OCI-M2 (cell line): ENCODE measurements around the gene EHBP1L1.

Experiments used
- DNase-seq: peaks from one replicate; lab custom pipeline; 2025; ENCODE audit not compliant: unreplicated experiment; lab: John Stamatoyannopoulos, UW

Gene EHBP1L1

DNA sequence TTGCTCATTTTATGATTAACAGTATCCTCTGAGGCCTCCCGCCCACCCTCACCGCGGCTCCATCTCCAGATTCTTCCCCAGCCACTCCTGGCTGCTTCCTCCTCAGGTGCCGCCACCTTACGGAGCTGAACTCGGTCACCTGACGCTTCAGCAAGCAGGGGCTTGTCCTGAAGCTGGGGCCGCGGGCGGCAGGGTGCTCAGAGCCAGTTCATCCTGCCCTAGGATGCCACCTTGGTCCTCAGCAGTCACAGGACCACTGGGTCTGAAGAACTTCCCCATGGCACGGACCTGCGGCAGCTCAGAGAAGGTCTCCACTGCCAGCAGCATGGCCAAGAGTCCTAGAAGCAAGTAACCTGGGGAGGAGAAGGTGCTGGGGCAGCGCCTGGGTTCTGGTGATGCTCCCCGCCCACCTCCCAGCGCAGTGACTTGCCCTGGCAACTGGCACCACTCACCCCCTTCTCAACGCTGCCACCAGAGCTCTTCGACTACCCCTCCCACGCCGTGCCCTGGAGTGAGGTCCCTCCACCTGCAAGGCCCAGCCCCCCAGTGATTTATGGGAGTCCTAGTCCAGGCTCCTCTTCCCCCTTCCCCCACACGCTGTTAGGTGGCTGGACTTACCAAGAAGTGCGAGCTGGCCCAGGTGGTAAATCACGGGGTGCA is 17.1 kb downstream of the EHBP1L1 start:
- DNase-seq: no peak

GRCh38 chr11:65593518-65594414 is 17.9 kb downstream of the EHBP1L1 start:
- no peak for DNase-seq

DNA sequence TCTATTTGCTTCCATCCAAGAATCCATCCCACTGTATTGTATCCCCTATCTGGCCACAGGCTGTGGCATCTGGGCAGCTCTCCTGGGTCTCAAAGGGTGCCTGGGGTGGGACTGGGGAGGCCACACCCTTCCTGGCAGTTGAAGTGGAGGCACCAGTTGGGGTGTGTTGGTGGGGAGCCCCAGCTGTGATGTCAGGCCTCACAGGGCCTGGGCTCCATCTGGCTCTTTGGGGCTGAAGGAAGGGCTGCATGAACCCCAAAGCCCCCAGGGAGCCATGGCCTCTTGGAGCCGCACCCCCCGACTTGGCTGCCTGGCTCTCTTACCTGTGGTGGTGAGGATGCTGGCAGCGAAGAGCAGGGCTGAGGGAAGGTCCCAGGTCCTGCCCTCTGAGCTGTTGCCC is 19.3 kb downstream of the EHBP1L1 start:
- DNase-seq: no peak

DNA sequence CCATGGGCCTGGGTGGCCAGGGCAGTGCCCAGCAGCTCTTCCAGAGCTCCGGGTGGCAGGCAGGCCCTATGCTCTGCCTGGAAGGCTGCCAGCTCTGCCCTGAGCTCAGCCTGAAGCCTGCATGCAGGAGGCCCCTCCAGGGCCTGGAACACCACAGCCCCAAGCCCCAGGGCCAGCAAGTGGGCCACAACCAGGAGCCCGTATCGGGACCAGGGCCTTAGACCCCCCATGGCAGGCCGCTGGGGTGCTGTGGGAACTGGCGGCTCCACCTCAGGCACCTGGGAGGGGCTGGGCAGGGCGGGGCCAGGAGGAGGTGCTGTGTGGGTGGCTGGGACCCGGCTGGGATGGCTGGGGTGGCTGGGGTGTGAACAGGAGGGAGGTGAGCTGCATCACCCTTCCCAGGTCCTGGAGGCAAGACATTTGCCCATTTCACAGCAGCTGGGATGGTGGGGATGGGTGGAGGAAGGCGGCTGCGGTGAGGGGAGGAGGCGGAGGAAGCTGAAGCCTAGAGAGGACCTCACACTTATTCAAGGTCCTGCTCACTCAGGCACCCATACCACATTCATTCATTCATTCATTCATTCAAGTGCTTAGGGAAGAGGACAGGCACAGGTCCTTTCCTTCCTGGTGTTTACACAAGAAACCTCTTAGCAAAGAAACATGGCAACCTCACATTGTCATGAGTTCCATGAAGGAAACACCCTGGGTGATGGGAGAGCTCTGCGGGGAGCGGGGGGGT is 19.9 kb downstream of the EHBP1L1 start, which contains the start of gene KCNK7:
TSS of gene KCNK7 (minus strand) at position 258 of the 739 bp plus-strand sequence. CDS start at position 230, 28 bp downstream.
- DNase-seq: no peak

DNA sequence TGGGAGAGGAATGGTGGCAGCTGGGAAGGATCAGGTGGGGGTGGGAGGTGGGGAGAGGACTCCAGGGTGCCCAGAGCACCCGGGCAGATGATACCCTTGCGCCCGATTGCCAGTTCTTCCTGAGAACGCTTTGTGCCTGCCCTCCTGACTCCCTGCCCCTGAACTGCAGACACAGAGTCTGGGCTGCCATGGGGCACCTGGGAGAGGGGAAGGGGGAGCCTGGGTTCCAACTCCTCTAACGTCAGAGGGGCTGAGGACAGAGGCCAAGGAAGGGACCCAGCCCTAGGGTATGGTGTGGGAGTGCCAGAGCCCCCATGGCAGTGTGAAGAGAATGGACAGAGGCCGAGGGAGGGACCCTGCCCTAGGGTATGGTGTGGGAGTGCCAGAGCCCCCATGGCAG is 20.7 kb downstream of the EHBP1L1 start:
- DNase-seq: no peak

- no peak for DNase-seq
These were observed 22.4 kb downstream of the EHBP1L1 start for GRCh38 chr11:65598258-65598699.

- no peak for DNase-seq
These were observed 23.5 kb downstream of the EHBP1L1 start for GRCh38 chr11:65599216-65599954.

DNA sequence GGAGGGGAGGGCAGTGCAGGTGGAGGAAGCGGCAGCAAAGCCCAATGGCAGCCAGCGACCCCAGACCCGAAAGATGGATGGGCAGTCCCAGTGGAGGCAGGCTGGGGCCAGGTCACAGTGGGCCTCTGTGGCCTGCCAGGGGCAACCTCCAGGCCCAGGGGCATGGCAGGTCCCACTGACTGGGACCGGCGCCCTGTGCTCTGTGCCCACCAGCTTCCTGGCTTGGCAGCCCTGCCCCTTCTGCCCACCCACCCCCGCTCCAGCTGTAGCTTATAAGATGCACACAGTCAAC is 24.0 kb downstream of the EHBP1L1 start:
- no peak for DNase-seq

- no peak for DNase-seq
These were observed 28.4 kb downstream of the EHBP1L1 start for GRCh38 chr11:65604258-65604657.

GRCh38 chr11:65606876-65607613 is 31.2 kb downstream of the EHBP1L1 start:
- no peak for DNase-seq

GRCh38 chr11:65607614-65608426 is 32.0 kb downstream of the EHBP1L1 start:
- DNase-seq: no peak

DNA sequence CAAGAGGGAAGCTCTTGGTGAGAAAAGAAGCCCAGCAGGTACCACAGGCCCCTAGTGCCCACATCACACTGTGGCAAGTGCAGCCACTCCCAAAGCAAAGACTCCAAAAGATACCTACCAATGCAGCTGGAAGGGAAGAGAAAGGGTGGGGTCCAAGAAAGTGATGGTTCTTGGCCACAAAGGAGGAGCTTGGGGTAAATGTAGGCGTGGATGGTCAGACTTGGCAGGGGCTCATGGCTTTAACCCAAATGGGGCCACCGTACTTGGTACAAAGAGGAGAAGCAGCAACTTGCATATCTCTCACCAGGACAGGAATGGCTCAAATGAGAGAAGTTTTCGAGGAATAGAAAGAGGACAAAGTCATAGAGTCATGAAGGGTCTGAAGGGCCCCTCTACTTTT is 33.4 kb downstream of the EHBP1L1 start:
- DNase-seq: no peak

DNA sequence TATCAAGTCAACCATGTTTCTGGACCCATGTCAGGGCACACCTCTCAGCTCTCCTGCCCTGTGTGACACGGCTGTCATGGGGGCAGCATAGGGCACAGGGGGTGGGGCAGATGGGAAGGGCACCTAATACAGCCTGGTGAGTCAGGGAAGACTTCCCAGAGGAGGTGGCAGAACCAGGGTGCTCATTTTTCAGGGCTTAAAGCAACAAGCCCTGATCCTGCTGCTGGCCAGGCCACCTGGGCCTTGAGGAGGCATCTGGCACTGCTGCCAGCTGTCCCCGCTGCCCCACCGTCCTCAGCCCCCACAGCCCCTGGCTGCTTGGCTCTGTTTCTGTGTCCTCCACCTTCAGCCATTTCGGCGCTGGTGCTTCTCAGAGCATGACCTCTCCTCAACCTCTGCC is 33.8 kb downstream of the EHBP1L1 start:
- no peak for DNase-seq

- DNase-seq: no peak
These were observed 34.6 kb downstream of the EHBP1L1 start for GRCh38 chr11:65610404-65610803.

- DNase-seq: no peak
These were observed 35.3 kb downstream of the EHBP1L1 start for GRCh38 chr11:65611028-65611757.

GRCh38 chr11:65611758-65612603 is 36.1 kb downstream of the EHBP1L1 start:
- no peak for DNase-seq

- no peak for DNase-seq
These were observed 36.8 kb downstream of the EHBP1L1 start for GRCh38 chr11:65612691-65613090.
